GM12874 (cell line): ENCODE results near the gene KRTAP10-3.

Experiments
- TF ChIP-seq, protein P1 (sequence below): IDR thresholded peaks from 2 replicates; pipeline ENCODE4 v1.5.1; 2011; ENCODE audit warnings: low read depth, mild to moderate bottlenecking, control low read depth, low read length, moderate library complexity; ENCODE audit not compliant: insufficient read depth

KRTAP10-3 gene

DNA sequence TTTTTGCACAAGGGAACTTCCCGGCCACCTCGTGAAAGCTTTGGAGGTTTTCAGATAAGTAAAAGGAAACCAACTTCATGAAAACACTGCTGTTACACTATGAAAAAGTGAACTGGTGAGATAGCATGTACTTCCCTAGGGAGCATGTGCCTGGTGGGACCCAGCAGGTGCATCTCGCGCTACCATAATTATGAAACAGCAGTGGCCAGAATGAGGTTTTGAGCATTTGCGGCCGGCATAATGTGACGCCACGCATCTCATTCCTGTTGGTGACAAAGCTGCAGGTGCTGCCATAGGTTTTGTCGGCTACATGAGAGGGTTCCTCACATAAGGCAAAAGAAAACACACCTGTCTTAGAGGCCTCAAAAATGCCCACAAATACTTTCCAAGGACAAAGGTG, 1.7 kb downstream of the KRTAP10-3 start:
- TF ChIP-seq, protein P1, sequence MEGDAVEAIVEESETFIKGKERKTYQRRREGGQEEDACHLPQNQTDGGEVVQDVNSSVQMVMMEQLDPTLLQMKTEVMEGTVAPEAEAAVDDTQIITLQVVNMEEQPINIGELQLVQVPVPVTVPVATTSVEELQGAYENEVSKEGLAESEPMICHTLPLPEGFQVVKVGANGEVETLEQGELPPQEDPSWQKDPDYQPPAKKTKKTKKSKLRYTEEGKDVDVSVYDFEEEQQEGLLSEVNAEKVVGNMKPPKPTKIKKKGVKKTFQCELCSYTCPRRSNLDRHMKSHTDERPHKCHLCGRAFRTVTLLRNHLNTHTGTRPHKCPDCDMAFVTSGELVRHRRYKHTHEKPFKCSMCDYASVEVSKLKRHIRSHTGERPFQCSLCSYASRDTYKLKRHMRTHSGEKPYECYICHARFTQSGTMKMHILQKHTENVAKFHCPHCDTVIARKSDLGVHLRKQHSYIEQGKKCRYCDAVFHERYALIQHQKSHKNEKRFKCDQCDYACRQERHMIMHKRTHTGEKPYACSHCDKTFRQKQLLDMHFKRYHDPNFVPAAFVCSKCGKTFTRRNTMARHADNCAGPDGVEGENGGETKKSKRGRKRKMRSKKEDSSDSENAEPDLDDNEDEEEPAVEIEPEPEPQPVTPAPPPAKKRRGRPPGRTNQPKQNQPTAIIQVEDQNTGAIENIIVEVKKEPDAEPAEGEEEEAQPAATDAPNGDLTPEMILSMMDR = no peak

DNA sequence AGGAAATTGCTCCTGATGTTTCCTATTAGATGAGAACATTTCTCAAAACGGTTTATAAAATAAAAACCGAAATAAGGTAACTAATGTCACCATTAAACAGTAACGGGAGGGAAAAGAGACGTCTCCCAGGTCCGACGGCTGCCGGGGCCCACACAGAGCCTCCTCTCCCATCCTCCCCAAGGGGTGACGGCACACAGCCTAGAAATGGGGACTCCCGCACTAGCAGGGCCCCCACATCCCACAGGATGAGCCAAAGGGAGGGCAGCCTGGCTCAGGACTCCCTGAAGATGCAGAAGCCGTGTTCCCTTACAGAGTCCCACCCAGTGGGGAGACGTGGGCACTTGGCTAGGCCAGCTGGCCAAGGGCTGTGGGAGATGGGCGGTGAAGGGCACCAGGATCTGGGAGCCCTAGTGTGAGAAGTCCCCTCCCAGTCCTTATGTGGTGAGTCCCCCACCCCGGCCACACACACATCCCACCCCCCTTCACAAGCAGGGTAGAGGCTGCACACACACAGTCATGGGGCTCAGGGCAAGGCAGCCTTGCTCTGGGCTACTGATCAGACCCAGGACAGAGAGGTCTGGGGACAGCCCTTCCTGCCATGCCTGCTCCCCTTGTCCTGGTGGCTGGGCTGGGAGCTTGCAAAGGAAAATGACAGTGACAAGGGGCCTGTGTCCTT, 3.3 kb downstream of the KRTAP10-3 start:
- TF ChIP-seq, protein P1 = no peak

DNA sequence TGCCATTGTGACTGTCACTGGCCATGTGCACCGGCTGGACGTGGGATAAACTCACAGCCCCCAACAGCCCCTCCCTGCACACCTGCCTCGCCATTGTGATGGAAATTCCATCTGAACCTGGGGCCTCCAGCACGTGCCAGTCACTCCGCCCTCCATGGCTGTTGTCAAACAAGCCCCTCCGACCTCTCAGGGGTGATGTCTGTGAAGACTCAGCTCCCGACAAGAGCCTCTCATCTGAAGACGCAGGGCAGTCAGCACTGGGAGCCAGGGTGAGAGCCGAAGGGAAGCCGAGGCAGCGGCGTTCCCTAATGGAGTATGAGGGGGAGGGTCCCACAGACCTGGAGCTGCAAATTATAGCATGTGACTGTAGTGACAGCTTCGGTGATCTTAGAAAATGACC, 5.9 kb downstream of the KRTAP10-3 start:
- TF ChIP-seq, protein P1 = no peak

DNA sequence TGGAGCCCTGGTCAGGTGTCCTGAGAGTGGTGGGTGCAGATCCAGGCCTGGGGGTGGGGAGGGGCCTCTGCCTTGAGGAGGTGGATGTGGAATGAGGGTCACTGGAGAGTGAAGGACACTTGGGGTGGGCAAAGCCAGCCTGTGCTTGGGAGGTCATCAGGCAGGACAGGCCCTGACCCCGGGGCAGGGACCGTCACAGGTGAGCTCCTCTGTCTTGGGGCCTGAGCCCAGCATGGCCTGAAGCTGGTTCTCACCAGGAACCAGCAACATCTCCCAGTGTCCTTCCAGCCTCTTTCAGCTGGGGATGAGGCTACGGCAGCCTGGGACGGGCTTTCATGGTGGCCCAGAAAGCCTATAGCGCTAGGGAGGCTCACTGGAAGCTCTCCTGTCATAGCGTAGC, 6.5 kb downstream of the KRTAP10-3 start:
- TF ChIP-seq, protein P1 = no peak

DNA sequence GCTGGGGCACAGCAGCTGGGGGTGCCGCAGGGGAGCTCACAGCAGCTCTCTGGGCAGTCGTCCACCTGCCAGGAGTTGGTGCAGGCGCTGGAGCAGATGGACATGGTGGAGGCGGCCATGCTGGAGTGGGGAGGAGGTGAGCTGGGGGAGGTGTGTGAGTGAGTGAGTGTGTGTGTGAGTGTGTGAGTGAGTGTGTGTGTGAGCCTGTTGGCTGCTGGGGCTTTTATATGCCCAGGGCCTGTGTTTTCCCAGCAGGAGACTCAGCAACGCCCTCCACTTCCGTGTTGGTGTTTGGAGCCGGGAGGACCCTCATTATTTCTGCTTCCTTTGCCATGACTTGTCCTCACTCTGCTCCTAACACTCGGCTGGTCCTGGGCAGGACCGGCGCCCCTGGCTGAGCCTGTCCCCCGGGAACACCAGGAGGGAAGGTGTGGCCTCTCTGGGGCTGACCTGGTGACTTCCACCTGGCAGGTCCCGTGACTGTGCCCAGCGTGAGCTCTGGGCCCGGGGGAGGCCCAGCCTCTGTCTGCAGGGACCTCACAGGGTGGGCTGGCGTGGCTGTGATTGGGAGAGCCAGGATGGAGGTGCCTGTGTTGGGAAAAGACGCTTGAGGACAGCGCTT, 7.1 kb downstream of the KRTAP10-3 start, which contains the start of gene KRTAP10-2:
Gene KRTAP10-2 (minus strand): TSS at position 166 of the 622 bp plus-strand sequence. CDS start 47 bp downstream, at position 119.
- TF ChIP-seq, protein P1 = no peak

DNA sequence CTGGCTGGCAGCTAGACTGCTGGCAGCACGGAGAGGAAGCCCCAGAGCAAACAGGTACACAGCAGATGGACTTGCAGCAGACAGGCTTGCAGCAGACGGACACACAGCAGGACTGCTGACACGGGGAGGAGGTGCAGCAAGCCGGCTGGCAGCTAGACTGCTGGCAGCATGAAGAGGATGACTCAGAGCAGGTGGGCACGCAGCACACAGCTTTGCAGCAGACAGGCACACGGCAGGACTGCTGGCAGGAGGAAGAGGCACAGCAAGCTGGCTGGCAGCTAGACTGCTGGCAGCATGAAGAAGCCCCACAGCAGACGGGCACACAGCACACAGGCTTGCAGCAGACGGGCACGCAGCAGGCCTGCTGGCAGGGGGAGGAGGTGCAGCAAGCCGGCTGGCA, 7.8 kb downstream of the KRTAP10-3 start:
- TF ChIP-seq, protein P1 = no peak

DNA sequence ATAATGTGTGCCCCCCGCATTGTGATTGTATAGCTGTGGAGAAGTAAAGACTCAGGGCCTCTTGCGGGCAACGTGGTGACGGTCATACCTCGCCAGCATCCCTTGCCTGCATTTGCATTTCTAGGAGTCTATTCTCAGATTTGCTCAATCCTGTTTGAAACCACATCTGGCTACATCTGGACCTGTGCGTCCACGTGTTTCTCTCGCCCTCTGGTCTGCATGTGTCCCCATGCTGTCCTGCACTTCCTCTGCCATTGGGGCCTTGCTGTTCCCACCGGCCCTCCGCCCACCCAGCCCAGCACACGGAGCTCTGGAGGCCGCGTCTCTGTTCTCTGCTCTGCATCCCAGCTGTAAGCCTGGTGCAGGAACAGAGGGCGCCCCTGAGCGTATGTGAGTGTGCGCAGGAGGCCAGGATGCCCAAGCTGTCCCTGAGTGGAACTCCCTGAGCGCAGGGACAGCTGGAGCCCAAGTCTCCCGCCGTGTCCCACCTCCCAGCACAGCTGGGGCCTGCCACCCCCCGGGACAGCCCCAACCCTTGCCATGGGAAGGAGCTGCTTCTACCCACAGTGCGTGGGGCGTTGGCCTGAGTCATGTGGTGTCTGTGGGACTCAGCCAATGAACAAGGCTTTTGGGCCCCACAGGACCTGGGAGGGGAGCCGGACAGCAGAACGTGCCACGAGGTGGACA, 8.9 kb downstream of the KRTAP10-3 start:
- TF ChIP-seq, protein P1 = no peak
